Measurements from ENCODE around the gene TCIRG1.

DNA sequence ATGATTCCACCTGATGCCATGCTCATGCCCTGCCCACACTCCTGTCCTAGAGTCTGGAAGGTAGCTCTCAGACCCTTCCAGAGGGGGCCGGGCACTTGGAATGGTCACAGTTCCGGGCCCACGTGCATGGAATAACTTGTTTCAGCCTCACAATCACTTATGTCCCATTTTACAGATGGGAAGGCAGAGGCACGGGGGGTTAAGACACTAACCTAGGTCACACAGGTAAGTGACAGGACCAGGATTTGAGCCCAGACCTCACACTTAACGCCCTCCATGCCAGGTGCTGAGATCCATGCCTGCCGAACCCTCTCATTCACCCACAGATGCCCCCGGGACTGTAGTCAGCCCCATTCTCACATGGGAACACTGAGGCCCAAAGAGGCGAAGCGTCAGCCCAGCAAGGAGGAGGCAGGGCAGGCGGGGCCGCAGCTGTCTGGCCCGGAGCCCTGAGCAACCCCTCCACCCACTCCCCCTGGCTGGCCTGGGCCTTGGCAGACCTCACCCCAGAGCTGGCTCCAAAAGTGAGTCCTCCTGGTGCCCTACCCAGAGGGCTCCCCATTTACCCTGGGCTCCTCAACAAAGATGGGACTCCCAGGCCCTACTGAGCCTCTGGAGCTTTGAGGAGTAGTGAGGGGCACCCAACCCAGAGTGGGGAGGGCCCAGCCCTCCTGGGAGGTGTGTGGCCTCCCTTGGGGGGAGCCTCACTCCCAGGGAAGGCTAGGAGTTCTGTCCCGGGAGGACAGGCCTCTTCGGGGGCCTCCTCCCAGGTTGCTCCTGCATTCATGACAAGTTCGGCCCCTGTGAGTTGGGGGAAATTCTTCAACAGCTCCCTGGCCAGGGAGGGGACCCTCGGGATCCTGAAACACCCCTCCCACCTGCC, 31.1 kb upstream of the TCIRG1 start:
- TF ChIP-seq, protein P1, sequence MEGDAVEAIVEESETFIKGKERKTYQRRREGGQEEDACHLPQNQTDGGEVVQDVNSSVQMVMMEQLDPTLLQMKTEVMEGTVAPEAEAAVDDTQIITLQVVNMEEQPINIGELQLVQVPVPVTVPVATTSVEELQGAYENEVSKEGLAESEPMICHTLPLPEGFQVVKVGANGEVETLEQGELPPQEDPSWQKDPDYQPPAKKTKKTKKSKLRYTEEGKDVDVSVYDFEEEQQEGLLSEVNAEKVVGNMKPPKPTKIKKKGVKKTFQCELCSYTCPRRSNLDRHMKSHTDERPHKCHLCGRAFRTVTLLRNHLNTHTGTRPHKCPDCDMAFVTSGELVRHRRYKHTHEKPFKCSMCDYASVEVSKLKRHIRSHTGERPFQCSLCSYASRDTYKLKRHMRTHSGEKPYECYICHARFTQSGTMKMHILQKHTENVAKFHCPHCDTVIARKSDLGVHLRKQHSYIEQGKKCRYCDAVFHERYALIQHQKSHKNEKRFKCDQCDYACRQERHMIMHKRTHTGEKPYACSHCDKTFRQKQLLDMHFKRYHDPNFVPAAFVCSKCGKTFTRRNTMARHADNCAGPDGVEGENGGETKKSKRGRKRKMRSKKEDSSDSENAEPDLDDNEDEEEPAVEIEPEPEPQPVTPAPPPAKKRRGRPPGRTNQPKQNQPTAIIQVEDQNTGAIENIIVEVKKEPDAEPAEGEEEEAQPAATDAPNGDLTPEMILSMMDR (IDR thresholded peaks at IDR 0.05), result no peak
- TF ChIP-seq POLR2A (IDR thresholded peaks at IDR 0.05), result no peak
